ENCODE measurements around the gene NPY2R.

The NPY2R gene

GRCh38 chr4:155252327-155252726 lies 43.9 kb downstream of the NPY2R start:
- no peak for DNase-seq

- no peak for DNase-seq
Measured at GRCh38 chr4:155263480-155263879, 55.0 kb downstream of the NPY2R start.

- no peak for DNase-seq
Measured at GRCh38 chr4:155265113-155265512, 56.7 kb downstream of the NPY2R start.

Measured in Kasumi-1 (cell line).